HG03558 (cell line): ENCODE results near the gene SMURF2.
"Not testable (repeated sequence)": the region's sequence is repeated elsewhere in the genome, so short reads cannot be mapped to it uniquely, and the experiment has no call there.

ENCODE experiments used
- ATAC-seq: cut with Tn5 transposase; IDR thresholded peaks from one replicate; pipeline ENCODE4 v1.9.1; 2021; ENCODE audit warnings: moderate number of reproducible peaks; ENCODE audit not compliant: unreplicated experiment; ENCODE audit errors: extremely low read depth

SMURF2 gene

DNA sequence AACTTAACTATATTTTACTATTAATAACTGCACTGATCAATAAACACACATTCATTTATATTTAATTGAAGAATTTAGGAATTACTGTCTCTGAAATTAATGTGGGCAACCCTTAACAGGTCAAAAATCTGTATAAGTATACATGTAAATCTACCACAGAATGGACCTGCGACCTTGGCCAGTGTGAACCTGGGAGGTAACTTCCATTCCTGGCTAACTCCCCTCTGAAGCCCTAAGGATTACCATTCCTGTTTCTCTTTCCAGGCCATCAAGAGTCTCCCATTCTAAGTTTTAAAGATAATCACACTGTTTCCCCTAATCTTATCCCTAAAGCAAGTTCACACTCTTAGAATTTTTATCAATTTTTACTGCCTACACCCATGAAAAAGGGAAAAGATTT is 58.1 kb downstream of the SMURF2 start:
- no peak for ATAC-seq

DNA sequence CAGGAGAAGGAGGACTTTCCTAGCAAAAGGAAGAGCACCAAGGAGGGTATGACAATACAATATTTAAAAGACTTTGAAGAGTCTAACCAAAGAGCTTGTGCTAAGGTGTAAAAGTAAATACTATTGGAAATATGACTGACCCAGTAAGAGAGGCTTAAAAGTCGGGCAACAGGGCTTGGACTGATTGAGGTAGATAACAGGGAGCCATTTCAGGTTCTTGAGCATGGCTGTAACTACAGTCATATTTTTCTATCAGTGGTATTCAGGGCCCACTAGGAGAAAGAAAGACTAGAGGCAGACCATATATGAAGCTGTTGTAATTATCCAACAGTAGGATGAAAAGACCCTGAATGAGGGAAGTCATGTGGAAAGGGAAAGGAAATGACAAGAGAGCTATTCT is 62.3 kb downstream of the SMURF2 start:
- no peak for ATAC-seq

DNA sequence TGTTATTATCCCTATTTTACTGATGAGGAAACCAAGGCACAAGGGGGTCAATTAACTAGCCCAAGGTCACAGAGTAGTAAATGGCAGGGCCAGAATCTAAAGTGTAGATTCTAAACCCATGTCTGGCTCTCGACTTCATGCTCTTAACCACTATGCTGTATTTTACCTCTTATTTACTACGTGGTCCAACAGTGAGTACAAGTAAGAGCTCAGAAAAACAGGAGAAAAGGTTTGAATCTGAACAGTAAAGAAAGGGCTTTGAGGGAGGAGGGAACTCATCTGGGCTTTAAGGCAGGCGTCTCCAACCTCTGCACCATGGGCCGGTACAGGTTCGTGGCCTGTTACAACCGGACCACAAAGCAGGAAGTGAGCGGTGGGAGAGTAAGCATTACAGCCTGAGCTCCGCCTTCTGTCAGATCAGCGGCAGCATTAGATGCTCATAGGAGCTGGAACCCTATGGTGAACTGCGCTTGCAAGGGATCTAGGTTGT is 62.9 kb downstream of the SMURF2 start:
- ATAC-seq = no peak

DNA sequence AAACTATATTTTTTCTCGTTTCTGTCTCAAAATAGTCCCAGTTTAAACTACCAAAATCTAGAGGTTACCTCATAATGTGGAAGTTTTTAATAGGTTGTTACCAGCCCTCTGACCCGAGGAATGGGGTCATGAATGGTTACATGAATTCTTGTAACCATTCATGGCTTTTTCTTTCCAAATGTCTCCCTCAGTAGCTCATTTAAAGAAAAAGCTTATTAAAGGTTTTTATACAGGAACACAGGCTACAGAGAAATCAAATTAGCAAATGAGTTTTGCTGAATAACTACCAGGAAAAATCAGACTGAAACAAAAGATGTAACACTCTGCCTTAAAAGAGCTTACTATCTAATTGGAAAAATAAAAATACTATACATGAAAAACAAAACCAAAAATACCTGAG is 63.4 kb downstream of the SMURF2 start:
- ATAC-seq = no peak

DNA sequence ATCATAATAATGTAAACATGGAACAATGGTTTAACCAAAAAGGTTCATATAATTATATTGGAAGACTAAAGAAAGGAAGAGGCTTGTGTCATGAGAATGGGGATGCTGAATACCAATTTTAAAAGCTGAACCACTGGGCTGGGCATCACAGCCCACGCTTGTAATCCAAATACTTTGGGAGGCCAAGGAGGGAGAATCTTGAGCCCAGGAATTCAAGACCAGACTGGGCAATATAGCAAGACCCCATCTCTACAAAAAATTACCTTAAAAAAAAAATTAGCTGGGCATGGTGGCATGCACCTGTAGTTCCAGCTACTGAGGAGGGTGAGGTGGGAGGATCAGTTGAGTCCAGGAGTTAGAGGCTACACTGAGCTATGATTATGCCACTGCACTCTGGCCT is 65.1 kb downstream of the SMURF2 start:
- no peak for ATAC-seq

DNA sequence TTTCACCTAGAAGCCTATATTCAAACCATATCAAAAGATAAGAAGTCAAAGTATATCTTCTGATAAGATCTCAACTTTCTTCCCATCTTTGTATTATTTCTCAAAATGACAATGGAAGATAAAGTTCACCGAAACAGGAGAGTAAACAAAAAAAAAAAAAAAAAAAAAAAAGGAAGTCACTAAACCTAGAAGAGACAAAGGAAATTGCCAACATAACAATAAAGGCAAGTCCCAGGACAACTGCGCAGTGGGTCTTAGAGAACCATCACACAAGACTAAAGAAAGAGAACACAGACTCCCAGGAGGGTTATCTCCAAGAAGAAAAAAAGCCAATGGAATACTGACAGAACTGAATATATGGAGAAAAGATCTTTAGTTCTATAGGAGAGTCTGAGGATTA is 65.7 kb downstream of the SMURF2 start:
- no peak for ATAC-seq

DNA sequence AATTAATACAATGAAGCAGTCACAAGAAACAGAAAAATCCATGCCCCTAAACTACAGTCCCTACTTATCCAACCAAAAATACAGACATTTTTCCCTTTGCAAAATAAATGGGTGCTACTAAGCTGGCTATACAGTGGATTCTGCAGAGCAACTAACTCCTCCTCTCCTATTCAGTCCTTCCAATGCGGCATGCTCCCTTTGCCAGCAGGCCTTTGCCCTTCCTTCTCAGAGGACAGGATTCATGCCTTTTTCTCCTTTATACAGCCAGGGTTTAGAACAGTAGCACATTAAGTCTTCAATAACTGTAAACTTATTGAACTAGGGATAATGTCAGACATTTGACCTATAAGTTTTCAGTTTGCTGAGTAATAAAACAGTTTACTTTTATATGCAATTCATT is 70.2 kb downstream of the SMURF2 start:
- ATAC-seq = no peak

DNA sequence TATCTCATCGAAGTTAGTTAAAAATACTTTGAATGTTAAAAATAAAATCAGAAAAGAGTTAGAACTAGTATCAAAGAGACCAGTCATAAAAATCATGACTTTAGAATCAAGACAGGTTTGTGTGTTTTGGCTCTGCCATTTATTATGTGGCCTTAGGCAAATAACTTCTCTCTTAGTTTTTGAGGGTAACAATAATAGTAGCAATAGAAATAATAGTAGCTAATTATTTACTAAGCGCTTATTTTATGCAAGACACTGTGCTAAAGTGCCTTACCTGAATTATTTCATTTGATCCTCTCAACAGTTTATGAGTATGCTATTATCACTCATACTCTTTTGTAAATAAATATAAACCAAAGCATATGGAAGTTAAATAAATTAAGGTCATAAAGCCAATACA is 77.0 kb downstream of the SMURF2 start:
- ATAC-seq = no peak

DNA sequence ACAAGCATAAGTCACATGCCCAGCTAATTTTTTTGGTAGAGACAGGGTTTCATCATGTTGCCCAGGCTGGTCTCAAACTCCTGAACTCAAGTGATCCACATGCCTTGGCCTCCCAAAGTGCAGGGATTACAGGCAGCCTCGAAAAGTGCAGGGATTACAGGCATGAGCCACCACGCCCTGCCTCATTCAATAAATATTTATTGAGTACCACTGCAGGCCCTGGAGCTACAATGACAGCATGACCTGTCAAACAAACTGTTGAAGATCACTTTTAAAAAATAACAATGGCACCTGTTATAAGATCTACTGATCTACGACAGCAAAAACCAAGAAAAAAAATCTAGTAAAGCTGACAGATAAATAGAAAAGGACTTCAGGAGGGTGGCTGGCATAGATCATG is 79.1 kb downstream of the SMURF2 start:
- no peak for ATAC-seq

DNA sequence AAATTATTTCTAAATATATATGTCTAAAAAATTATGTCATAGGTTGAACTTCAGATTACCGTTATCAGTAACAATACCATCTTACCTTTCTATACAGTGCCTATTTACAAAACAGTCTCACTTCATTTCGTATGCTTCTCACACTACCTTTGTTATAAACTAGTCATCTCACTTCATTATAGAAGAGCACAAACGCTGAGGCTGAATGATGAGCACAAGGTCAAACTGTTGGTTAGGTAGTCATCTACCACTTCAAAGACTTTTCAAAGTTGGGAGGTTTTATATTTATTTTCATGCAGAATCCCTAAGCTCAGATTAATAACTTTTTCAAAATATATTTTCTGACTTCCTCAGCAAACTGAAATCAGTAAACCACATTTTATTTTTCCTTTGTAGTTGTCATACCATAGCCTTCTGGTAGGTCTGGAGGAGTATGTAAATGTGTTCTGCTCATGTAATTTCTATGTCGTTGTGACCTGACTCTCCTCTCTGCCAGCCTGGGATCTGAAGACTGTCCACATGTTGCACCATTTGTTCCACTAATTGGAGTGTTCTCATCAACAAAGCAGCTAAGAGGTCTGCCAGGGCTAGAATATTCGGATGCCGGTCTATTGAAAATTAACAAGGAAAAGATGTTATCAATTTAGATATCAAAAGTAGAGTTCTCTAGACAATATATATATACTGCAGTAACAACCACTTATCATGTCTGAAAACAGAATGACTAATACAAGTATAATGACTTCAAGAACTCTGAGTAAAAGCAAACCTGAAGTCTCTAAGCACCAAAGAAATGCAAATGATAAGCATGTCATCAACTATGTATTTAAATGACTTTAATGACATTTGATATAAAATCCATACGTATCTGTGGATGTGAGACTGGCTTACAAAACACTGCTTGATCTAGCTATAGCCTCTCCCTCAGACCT is 81.5 kb downstream of the SMURF2 start:
- ATAC-seq = no peak

DNA sequence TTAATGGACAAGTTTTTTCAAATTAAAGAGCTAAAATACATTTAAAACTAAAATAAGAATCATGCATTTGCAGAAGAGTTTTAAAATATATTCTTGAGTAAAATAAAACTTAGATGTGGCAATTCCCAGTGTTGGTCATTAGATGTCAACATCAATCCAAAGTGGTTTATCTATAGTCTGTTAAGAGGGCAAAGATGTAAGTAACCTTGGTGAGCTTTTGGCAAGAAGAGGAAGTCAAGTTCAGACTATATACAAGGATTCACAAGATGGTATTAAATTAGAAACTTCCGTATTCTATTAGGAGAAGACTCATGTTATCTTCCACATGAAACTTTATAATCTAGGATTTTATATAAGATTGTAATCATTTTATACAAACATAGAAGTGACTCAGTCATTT is 82.2 kb downstream of the SMURF2 start:
- no peak for ATAC-seq

DNA sequence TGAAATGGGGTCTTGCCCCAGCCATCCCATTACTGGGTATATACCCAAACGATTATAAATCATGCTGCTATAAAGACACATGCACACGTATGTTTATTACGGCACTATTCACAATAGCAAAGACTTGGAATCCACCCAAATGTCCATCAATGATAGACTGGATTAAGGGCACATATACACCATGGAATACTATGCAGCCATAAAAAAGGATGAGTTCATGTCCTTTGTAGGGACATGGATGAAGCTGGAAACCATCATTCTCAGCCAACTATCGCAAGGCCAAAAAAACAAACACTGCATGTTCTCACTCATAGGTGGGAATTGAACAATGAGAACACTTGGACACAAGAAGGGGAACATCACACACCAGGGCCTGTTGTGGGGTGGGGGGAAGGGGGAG is 85.1 kb downstream of the SMURF2 start:
- not testable (repeated sequence) for ATAC-seq

DNA sequence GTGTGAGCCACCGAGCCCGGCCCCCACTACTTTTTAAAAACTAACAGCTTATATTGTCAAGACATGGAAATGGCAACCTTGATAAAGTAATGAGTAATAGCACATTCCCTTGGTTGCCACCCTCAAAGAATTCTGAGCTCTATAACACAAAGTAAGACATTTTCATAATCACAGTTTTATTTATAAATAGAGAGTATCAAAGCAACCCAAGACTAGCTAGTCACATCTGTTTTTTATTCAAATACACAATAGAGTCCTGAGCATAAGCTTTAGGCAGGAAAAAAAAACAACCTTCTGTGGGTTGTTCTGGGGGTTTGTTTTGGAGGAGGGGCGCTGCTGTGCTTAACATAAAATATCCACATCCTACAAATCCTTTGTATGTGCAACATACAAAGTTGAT is 86.7 kb downstream of the SMURF2 start:
- no peak for ATAC-seq

DNA sequence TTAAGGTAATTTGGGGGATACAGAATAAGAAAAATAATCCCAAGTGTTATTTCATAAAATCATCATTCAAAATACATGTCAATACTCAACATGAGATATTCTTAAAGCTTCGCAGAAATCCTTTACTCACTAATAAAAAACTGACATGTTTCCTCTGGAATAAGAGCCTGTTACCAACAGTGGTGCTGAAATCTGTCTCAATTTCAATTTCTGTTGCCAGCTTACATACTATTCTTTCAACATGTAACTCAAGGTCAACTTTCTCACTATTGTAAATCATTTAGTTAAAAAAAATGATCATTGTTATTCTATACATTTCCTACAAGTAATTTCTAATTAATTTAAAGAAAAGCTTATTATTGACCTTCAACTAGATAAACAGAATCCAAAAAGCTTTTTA is 87.5 kb downstream of the SMURF2 start:
- ATAC-seq = no peak

DNA sequence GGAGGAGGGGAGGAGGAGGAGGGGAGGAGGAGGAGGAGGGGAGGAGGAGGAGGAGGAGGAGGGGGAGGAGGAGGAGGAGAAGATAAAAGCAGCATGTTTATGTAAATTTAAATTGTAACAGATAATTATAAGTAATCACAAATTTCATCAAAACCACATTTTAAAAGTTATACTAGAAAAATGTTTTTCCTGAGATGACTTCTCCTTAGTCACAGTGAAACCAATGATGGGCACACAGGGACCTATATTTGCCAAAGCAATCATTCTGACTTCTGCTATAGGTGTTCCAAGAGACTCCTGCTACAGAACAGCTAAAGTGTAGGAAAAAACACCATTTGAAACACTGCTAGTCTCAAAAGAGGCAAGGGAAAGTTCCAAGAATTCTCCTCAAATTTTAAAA is 88.9 kb downstream of the SMURF2 start:
- no peak for ATAC-seq

DNA sequence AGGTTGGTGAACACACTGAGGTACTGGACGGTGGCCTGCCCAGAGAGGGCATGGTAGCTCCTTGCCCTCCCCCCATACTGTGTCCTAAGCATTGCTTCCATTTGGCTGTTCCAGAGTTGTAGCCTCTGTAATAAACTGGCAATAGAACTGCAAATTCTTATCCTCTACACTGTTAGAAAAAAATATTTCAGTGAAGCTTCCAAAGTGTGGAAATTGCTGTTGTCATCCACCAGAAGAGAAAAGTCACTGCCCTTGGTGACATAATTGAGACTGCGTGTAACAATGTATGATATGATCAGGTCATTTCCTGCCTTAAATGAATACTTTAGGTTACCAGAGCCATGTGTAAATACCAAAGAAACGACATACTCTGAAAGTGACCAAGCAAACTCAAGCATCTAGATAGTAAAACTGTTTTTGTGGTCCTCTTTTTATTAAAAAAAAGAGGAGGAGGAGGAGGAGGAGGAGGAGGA is 89.4 kb downstream of the SMURF2 start:
- no peak for ATAC-seq

DNA sequence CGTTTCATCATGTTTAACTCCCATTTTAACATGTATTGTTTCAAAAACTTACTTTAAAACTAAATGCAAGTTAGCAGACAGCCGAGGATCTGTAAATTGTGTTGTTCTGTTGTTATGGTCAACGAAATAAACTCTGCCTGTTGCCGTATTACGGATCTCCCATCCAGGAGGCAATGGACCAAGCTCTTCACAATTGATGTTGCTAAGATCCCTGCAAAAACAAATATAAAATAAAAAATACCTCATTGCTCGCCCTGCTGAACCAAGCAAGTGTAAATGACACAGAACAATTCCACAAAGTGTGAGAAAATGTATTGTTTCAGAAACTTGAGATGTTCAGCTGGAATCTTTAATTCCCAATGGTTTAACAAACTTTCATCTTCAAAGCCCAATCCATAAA is 90.4 kb downstream of the SMURF2 start:
- ATAC-seq = no peak

DNA sequence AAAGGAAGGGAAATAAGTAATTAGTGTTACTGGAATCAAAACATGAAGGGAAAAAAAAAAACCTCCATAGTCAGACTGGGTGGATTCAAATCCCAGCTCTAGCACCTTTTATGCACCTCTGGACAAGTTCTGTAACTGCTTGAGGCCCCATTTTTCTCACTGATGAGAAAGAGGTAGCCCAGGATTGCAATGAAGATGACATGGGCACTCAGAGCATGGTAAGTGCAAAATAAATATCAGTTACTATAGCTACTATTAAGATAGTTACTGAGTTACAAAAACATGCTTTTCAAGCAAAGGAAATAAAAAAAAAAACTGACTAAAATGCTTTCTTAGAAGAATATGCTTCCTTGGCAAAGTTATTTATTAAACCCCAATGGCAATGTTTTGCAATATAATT is 96.5 kb downstream of the SMURF2 start:
- no peak for ATAC-seq

DNA sequence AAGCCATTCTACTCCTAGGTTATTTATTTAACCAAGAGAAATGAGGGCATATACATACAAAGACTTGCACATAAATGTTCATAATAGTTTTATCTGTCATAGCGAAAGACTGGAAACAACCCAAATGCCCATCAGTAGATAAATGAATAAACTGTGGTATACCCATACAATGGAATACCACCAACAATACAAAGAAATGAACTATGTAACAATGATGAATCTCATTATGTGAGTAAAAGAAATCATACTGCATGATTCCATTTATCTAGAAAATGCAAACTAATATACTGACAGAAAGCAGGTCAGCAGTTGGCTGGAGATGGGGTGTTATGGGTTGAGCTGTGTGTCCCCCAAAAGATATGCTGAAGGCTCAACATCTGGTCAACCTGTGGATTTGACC is 98.0 kb downstream of the SMURF2 start:
- ATAC-seq = no peak

DNA sequence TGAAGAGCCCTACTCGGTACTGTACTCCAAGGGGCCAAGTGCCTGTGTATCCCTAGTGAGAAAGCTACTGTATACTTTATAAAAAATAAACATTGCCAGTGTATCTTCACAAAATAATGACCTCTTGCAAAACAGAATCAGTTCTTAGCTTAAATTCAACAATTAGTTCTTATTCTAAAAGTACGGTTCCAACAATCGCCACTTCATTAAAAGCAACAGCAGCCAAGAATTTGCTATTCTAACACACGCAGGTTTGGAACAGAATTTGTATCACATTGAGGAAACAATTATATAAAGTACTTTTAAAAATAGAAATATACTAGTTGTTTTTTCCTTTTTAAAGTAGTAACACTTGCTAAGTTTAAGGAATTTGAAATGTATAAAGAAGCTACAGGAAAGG is 106.8 kb downstream of the SMURF2 start:
- no peak for ATAC-seq

DNA sequence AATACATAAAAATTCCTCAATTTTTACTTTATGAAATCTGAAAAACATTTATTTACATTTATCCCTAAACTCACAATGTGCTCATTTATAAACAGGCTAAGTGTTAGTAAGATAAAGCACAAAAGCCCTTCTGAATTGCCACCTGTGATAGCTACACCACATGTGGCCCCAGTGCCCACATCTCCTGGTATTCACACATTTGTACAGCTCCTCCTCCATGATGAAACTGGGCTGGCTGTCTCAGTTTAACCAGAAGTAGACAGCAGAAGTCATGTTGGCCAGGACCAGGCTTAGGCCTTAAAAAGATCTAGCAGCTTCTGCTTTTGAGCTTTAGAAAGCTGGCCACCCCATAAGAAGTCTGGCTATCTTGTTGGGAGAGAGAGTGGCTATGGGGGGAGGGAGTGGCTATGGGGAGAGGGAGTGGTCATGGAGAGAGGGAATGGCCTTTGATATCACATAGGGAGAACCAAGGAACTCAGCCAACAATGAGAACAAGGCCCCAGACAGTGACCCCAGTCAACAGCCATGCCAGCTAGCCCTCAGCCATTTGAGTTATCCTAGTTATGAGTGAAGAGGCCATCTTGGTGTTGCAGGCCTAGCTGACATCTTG is 108.0 kb downstream of the SMURF2 start:
- ATAC-seq = no peak

DNA sequence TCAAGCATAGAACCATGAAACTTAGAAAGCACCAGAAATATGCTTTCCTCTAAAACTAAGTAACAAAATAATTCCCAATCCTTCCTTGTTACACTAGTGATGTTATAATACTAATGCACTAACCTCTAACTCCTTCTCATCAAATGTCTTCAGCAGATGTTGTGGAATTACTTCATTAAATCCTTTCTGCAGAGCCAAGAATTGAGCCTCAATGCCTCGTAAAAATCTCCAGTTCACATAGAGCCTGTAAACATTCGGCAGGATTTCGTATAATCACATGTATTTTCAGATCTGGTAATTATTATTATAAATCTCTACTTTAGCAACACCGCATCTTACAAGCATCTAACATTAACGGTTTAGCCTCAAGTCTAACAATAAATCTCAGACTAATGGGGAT is 110.6 kb downstream of the SMURF2 start:
- ATAC-seq = no peak
